ENCODE results near the gene MARCKS. TPM values are rescaled to one million over a fixed set of nuclear protein-coding genes. Genes with fewer than 3 reads are reported as not detected.
A peak's percentile ranks its signal among the peaks of the same experiment; 100 is the strongest.

The MARCKS gene
- total RNA-seq, 3 donors from 2014 or later: 131 to 245 (median 136) TPM

- intact Hi-C loops (cut with DNase I, micrococcal nuclease): loop anchor here in 1 of 2 donors (5.0 to 10.0 kb wide), 2 partner anchors 294 to 446 kb away; no protein-coding TSS in a partner anchor
- DNase-seq (peak; percentile 90 to 95 (median 93)), ATAC-seq (peak; percentile 85)
- H3K9me3 ChIP-seq: no peaks in the 10 kb centered on the region
- H3K4me1 ChIP-seq (ENCODE audit: low read depth): peaks cover 21% of the 10 kb centered on the region
- TF ChIP-seq, protein P1, sequence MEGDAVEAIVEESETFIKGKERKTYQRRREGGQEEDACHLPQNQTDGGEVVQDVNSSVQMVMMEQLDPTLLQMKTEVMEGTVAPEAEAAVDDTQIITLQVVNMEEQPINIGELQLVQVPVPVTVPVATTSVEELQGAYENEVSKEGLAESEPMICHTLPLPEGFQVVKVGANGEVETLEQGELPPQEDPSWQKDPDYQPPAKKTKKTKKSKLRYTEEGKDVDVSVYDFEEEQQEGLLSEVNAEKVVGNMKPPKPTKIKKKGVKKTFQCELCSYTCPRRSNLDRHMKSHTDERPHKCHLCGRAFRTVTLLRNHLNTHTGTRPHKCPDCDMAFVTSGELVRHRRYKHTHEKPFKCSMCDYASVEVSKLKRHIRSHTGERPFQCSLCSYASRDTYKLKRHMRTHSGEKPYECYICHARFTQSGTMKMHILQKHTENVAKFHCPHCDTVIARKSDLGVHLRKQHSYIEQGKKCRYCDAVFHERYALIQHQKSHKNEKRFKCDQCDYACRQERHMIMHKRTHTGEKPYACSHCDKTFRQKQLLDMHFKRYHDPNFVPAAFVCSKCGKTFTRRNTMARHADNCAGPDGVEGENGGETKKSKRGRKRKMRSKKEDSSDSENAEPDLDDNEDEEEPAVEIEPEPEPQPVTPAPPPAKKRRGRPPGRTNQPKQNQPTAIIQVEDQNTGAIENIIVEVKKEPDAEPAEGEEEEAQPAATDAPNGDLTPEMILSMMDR (IDR thresholded peaks at IDR 0.05): peak; percentile 95
- peak overlapping the region; percentile 75 for H3K4me3 ChIP-seq
- no peaks in the 10 kb centered on the region for H3K36me3 ChIP-seq (ENCODE audit: low read depth)
These were observed 1.6 kb downstream of the MARCKS start for GRCh38 chr6:113858480-113859348.

DNA sequence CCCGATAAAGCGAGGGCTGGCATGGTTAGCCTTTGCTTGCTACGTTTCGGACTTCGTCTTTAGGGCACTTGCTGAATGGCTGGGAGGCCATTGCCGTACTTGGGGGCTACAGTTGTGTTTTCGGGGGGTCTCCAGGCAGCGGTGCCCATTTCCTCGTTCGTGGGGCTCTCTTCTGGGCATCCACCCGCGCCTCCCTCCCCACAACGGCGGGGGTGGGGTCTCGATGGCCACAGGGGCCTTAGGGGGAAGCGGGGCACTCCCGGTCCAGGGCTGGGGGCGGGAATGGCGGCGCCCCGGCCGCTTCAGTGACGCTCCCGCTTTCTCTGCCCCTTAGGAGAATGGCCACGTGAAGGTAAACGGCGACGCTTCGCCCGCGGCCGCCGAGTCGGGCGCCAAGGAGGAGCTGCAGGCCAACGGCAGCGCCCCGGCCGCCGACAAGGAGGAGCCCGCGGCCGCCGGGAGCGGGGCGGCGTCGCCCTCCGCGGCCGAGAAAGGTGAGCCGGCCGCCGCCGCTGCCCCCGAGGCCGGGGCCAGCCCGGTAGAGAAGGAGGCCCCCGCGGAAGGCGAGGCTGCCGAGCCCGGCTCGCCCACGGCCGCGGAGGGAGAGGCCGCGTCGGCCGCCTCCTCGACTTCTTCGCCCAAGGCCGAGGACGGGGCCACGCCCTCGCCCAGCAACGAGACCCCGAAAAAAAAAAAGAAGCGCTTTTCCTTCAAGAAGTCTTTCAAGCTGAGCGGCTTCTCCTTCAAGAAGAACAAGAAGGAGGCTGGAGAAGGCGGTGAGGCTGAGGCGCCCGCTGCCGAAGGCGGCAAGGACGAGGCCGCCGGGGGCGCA is 2.4 kb downstream of the MARCKS start:
- H3K9me3 ChIP-seq: no peaks in the 10 kb centered on the region
- peaks cover 14% of the 10 kb centered on the region for H3K4me1 ChIP-seq (ENCODE audit: low read depth)
- peak; percentile 37 to 69 (median 65) for DNase-seq
- peak overlapping the region; percentile 6 for H3K4me3 ChIP-seq
- ATAC-seq: peak; percentile 1
- no peaks in the 10 kb centered on the region for H3K36me3 ChIP-seq (ENCODE audit: low read depth)
- intact Hi-C loops (cut with DNase I, micrococcal nuclease): loop anchor here in 1 of 2 donors (5.0 to 10.0 kb wide), 2 partner anchors 295 to 447 kb away; no protein-coding TSS in a partner anchor
- TF ChIP-seq, protein P1 (IDR thresholded peaks at IDR 0.05): no peak

DNA sequence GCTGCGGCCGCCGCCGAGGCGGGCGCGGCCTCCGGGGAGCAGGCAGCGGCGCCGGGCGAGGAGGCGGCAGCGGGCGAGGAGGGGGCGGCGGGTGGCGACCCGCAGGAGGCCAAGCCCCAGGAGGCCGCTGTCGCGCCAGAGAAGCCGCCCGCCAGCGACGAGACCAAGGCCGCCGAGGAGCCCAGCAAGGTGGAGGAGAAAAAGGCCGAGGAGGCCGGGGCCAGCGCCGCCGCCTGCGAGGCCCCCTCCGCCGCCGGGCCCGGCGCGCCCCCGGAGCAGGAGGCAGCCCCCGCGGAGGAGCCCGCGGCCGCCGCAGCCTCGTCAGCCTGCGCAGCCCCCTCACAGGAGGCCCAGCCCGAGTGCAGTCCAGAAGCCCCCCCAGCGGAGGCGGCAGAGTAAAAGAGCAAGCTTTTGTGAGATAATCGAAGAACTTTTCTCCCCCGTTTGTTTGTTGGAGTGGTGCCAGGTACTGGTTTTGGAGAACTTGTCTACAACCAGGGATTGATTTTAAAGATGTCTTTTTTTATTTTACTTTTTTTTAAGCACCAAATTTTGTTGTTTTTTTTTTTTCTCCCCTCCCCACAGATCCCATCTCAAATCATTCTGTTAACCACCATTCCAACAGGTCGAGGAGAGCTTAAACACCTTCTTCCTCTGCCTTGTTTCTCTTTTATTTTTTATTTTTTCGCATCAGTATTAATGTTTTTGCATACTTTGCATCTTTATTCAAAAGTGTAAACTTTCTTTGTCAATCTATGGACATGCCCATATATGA is 3.2 kb downstream of the MARCKS start:
- peak overlapping the region; percentile 6 for H3K4me3 ChIP-seq
- TF ChIP-seq, protein P1 (IDR thresholded peaks at IDR 0.05): no peak
- intact Hi-C loops (cut with DNase I, micrococcal nuclease): no loop called here
- H3K4me1 ChIP-seq (ENCODE audit: low read depth): peaks cover 13% of the 10 kb centered on the region
- DNase-seq (peak; percentile 44 to 58 (median 58)), ATAC-seq (no peak)
- no peaks in the 10 kb centered on the region for H3K9me3 ChIP-seq
- no peaks in the 10 kb centered on the region for H3K36me3 ChIP-seq (ENCODE audit: low read depth)

- Histone ChIP-seq H3K9me3 (no peaks in the 10 kb centered on the region), H3K36me3 (ENCODE audit: low read depth) (no peaks in the 10 kb centered on the region), H3K4me3 (no peak overlapping the region), H3K4me1 (ENCODE audit: low read depth) (peaks cover 7% of the 10 kb centered on the region)
- ATAC-seq (no peak), DNase-seq (no peak)
- TF ChIP-seq, protein P1 (IDR thresholded peaks at IDR 0.05): no peak
- intact Hi-C loops (cut with DNase I, micrococcal nuclease): no loop called here
These were observed 5.0 kb downstream of the MARCKS start for GRCh38 chr6:113862112-113862511.

DNA sequence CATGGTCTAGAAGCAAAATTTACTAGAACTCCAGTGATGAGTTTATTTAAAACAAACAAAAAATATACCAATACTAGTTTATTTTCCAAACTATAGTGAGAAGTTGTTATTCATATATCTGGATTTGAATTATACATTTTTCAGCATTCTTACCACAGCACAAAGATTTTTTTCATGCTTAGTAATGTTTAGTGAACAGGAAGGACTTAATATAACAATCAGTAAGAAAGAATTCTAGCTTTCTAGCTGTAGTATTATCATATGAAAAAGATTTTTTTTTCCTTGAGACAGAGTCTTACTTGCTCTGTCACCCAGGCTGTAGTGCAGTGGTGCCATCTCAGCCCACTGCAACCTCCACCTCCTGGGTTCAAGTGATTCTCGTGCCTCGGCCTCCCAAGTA is 13.8 kb downstream of the MARCKS start:
- intact Hi-C loops (cut with DNase I, micrococcal nuclease): no loop called here
- Histone ChIP-seq H3K36me3 (ENCODE audit: low read depth) (no peaks in the 10 kb centered on the region), H3K4me3 (no peak overlapping the region), H3K9me3 (no peaks in the 10 kb centered on the region), H3K4me1 (ENCODE audit: low read depth) (no peaks in the 10 kb centered on the region)
- TF ChIP-seq, protein P1 (IDR thresholded peaks at IDR 0.05): no peak
- no peak for ATAC-seq
- DNase-seq: no peak
